HG03097 (cell line): Measurements from ENCODE around the gene GRHL1.
"Not testable (repeated sequence)": the region's sequence is repeated elsewhere in the genome, so short reads cannot be mapped to it uniquely, and the experiment has no call there.

Experiments used
- ATAC-seq: cut with Tn5 transposase; IDR thresholded peaks from one replicate; pipeline ENCODE4 v1.9.1; 2021; ENCODE audit not compliant: unreplicated experiment, low FRiP score

Gene GRHL1

GRCh38 chr2:10019602-10020400, 68.3 kb downstream of the GRHL1 start:
- ATAC-seq: no peak

- no peak for ATAC-seq
Observed at GRCh38 chr2:10022041-10022421, 70.5 kb downstream of the GRHL1 start.

GRCh38 chr2:10022445-10022844, 71.0 kb downstream of the GRHL1 start:
- ATAC-seq: no peak

DNA sequence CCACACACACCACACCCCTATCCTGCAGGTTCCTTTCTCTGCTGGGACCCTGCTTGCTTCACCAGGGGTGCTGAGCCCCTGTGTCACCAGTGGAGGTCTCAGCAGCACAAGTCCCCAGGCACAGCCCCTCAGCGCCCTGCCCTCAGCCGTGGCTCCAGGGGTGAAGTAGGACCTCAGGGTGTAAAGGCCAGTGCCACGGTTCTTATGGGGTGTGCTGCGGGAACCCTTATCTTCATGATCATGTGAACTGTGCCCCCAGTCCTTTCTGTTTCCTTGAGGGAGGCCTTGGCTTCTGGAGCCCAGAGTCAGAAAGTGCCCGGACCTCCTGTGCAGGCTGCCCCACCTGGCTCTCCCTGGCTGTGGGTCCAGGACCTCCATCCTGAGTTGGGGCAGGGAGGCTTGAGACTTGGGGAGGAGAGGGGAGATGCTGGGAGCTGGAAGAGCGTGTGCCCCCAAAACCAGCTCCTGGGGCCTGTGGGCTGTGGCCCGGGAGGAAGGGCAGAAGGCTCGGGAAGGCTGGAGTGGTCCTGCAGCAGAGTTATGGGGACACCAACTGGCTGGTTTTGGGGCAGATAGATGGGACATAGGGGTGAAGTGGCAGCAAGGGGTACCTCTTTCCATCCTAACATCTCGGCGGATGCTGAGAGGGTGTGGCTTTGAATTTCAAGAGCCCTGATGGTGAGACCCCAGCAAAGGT, 71.6 kb downstream of the GRHL1 start:
- no peak for ATAC-seq

GRCh38 chr2:10026940-10027569, 75.6 kb downstream of the GRHL1 start:
- no peak for ATAC-seq

DNA sequence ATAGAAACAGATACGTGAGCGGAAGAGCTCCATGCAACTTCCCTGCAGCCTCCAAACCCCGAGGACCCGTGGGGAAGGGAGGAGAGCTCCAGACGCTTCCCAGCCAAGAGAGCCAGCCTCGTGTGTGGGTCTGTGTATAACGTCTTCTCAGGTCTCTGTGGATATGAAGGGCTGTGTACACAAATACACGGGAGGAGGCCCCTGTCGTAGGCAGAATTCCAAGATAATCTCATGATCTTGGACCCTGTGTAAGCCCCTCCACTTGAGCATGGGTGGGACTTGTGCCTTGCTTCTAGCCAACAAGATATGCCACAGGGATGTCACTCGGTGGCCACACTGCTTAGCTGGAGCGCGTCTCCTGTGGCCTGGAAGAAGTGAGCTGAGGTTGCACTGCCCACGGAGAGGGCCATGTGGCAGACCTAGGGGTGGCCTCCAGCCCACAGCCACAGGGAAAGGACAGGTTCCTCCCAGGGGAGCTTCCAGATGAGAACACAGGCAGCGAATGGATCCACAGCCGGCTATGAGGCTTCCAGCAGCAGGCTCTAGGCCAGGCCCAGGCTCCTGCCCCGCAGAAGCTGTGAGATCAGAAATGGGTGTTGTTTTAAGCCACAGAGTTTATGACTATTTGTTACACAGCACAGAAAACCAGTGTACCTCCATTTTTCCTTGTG, 76.3 kb downstream of the GRHL1 start:
- ATAC-seq: no peak

DNA sequence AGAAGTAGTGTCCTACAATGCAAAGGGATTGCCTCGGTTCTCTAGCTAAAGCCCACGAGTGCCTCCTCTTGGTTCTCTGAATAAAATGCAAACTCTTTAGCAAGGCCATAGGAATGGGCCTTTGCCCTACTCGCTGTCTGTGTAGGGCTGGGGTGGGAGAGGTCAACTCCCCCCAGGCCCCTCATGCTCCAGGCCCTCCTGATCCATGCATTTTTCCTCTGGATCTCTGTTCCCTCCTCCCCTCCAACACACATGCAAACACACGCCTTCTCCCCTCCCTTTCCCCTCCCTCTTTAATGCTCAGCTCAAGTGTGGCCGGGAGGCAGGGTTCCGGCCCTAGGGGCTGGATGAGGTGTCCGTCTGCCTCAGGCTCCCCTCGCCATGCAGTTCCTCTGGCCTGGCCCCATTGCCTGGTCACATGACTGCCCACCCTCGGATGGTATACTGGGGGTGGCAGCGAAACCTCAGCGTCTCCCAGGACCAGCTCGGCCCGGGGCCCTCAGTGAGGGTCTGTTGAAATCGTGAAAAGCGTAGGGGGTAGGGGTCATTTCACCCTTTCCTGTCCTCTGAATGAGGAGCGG, 77.0 kb downstream of the GRHL1 start:
- no peak for ATAC-seq

GRCh38 chr2:10028988-10029874, 77.7 kb downstream of the GRHL1 start:
- ATAC-seq: no peak

DNA sequence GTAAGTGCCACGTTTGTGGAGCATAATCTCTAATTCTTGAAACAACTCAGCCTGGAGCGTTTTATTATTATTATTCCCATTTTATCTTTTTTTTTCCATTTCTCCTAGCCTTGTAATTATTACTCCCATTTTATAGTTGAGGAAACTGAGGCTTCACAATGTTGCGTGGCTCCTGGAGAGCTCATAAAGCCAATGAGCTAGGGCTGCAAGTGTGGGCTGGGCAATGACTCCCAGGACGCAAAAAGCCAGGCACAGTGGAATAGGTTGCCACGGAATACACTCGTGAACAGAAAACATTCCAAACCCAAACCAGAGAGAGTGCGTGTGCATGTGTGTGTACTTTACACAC, 78.4 kb downstream of the GRHL1 start:
- ATAC-seq: no peak

DNA sequence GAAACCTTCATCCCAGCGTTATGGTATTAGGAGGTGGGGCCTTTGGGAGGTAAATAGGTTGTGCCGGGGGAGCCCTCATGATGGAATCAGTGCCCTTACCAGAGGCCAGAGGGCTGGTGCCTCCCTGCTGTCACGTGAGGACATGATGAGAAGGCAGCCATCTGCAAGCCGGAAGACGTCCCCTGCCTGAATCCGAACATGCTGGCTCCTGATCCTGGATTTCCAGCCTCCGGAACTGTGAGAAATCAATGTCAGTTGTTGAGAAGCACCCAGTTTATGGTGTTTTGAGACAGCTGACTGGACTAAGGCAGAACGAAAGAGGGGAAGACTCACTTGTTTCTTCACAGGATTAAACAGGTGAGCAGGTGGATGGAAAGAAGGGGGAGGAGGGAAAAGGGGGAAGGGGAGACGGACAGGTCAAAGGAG, 78.8 kb downstream of the GRHL1 start:
- ATAC-seq: no peak

DNA sequence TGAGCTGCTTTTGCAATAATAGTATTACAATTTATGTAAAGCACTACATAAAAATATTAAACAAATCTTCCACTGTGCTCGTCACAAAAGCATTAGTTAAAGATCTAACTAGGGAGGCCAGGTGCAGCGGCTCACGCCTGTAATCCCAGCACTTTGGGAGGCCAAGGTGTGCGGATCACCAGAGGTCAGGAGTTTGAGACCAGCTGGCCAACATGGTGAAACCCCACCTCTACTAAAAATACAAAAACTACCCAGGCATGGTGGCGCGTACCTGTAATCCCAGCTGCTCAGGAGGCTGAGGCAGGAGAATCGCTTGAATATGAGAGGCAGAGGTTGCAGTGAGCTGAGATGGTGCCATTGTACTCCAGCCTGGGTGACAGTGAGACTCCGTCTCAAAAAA, 79.3 kb downstream of the GRHL1 start:
- ATAC-seq: not testable (repeated sequence)

DNA sequence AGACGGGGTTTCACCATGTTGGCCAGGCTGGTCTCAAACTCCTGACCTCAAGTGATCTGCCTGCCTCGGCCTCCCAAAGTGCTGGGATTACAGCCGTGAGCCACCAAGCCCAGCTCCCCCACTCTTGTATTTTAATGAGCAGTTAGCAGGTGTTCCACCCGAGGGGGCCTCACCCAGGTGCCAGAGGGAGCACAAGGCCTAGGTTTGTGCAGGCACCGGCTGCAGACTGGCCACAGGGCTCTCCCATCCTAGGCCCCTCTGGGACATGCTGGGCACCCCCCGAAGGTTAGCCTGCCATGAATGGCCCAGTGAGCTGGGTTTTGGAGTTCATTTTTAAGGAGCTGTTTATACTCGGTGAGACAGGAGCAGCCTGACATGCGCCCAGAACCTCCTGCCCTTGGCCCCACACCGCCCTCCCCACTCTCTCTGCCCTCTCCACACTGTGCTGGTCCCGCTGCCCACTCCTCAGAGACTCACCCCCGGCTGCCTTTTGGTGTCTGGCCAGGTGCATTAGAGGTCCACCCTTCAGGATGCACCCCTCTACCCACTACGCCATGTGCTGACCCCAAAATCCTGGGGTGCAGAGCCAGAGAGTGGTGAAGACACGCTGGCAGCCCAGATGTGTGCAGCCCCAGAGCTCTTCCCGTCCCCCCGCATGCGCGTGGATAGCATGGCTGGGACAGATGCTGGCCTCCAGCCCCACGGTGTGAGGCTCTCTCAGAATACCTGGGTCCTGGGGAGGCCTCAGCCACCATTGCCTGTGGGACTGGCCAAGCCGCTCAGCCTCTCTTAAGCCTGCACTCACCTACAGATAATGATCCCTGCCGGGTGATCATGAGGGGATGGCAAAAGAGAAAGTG, 80.6 kb downstream of the GRHL1 start:
- ATAC-seq: no peak

DNA sequence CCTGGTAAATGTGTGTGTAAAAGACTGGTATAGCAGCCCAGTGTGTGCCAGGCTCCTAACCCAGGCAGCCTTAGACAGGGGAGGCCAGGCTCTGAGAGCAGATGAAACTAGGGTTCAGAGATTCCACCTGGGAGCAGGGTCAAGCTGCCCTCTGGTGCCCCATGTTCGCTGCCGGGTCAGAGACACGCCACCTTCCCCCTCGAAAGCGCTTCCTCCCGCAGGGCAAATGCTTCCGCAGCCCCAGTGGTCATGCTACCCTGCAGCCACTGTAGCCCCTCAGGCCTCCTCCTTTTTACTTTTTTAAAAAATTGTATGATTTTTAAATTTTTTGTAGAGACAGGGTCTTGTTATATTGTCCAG, 81.2 kb downstream of the GRHL1 start:
- no peak for ATAC-seq

GRCh38 chr2:10033251-10034006, 81.9 kb downstream of the GRHL1 start:
- no peak for ATAC-seq

DNA sequence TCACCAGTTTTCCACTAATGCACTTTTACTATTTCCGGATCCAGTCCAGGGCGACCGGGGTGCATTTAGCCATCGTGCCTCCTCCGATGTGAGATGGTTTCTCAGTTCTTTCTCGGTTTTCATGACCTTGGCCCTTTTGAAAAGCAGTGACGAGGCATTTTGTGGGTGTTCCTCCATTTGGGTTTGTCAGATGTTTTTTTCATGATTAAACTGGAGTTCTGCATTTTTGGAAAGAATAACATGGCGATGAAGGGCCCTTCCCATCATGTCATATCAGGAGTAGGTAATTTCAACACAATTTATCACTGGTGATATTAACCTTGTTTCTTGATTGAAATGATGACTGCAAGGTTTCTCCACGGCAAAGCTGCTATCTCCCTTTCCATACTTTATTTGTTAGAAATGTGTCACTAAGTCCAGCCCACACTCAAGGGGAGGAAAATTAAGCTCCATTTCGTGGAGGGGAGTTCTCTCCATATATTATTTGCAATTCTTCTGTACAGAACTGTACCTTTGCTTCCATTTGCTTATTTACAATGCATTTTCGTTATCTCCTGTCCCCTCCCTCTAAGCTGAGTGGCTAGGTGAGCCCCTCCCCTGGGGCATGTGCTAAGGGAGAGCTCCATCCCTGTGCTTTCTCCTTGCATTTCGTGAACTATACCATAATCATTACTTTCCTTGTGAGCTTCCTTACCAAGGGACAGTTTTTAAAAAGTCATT, 83.0 kb downstream of the GRHL1 start:
- ATAC-seq: no peak

GRCh38 chr2:10035053-10035422, 83.5 kb downstream of the GRHL1 start:
- no peak for ATAC-seq

- no peak for ATAC-seq
Observed at GRCh38 chr2:10035633-10036032, 84.1 kb downstream of the GRHL1 start.
